Frontal cortex (tissue), 4 donors: ENCODE measurements around the gene FALEC. TPM values are rescaled to one million over a fixed set of nuclear protein-coding genes. Genes with fewer than 3 reads are reported as not detected.
A peak's percentile ranks its signal among the peaks of the same experiment; 100 is the strongest.
"Not testable (repeated sequence)": the region's sequence is repeated elsewhere in the genome, so short reads cannot be mapped to it uniquely, and the experiment has no call there.

ENCODE experiments used
- DNase-seq, 2 donors: peaks; one replicate each; pipeline ENCODE4 v3.0.0; 2012; ENCODE audit warnings: low spot score in 2 of 2
- FAIRE-seq: peaks from 2 replicates; lab custom pipeline; 2012; peaks lifted over from hg19 to GRCh38; lab: Jason Lieb, UNC
- total RNA-seq: library from RNA; depleted of rRNA; stranded (reverse); fragments of >200 nt; gene quantifications from one replicate; pipeline ENCODE4 v1.2.3, GENCODE V29; 2014
- donor health status: control.
- donor health status: control.
- donor health status: control.

Gene FALEC
- total RNA-seq, 1 donor from 2014 or later: 0.41 TPM

DNA sequence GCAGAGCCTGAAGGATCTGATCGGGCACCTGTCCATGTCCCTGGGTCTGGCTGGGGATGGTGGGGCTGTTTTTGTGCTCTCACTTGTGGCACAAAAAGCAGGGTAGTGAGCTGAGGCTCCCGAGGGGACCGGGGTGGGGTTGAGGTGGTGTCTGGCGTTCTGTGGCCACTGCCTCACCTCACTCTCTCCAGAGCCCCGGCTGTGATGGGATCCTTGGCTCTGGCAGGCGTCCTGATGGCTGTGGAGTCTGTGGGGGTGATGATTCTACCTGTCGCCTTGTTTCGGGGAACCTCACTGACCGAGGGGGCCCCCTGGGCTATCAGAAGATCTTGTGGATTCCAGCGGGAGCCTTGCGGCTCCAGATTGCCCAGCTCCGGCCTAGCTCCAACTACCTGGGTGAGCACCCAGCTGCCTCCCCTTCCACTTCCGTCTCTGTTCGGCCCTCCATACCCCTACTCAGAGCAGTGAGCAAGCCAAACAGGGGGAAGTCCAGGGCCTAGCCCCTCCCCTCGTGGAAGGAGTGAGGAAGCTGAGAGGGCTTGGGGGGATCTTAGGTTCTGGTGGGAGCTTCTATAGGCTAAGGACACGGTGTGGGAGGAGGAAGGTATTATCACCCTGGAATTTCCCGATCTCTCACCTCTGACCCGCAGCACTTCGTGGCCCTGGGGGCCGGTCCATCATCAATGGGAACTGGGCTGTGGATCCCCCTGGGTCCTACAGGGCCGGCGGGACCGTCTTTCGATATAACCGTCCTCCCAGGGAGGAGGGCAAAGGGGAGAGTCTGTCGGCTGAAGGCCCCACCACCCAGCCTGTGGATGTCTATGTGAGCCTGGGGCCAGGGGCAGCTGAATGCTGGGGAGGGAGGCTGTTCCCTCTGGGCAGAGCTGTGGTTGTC, 40.7 kb downstream of the FALEC start:
- DNase-seq: no peak
- no peak for FAIRE-seq

DNA sequence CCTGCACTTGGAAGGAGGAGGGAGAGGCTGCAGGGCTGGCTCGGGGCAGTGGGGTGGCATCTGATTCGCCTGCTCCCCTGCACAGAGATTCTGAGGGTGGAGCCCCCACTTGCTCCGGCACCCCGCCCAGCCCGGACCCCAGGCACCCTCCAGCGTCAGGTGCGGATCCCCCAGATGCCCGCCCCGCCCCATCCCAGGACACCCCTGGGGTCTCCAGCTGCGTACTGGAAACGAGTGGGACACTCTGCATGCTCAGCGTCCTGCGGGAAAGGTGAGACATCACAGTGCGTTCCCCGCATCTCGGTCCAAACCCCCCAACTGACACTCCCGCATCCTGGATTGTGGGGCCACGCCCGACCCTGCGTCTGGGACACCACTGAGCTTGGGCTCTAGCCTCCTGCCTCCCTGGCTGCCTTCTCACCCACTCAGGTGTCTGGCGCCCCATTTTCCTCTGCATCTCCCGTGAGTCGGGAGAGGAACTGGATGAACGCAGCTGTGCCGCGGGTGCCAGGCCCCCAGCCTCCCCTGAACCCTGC, 41.6 kb downstream of the FALEC start:
- DNase-seq: no peak
- no peak for FAIRE-seq

DNA sequence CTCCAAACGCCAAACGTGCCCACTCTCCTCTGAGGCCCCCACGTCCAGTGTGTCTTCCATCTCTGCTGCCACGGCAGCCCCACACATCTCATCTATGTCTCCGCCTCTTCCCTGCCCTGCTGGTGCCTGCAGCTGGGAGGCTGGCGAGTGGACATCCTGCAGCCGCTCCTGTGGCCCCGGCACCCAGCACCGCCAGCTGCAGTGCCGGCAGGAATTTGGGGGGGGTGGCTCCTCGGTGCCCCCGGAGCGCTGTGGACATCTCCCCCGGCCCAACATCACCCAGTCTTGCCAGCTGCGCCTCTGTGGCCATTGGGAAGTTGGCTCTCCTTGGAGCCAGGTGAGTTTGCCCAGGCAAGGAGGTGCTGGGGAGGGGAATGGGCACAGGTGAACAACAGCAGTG, 42.3 kb downstream of the FALEC start:
- FAIRE-seq: no peak
- no peak for DNase-seq

DNA sequence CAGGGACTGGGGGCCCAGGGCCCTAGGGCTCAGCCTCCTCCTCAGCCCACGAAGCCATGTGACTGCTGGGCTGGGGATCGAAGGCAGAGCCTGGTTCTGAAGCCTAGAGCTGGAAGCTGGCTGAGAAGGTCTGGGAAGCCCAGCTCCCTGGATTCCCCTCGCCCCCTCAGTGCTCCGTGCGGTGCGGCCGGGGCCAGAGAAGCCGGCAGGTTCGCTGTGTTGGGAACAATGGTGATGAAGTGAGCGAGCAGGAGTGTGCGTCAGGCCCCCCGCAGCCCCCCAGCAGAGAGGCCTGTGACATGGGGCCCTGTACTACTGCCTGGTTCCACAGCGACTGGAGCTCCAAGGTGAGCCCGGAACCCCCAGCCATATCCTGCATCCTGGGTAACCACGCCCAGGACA, 42.8 kb downstream of the FALEC start:
- FAIRE-seq: no peak
- no peak for DNase-seq

DNA sequence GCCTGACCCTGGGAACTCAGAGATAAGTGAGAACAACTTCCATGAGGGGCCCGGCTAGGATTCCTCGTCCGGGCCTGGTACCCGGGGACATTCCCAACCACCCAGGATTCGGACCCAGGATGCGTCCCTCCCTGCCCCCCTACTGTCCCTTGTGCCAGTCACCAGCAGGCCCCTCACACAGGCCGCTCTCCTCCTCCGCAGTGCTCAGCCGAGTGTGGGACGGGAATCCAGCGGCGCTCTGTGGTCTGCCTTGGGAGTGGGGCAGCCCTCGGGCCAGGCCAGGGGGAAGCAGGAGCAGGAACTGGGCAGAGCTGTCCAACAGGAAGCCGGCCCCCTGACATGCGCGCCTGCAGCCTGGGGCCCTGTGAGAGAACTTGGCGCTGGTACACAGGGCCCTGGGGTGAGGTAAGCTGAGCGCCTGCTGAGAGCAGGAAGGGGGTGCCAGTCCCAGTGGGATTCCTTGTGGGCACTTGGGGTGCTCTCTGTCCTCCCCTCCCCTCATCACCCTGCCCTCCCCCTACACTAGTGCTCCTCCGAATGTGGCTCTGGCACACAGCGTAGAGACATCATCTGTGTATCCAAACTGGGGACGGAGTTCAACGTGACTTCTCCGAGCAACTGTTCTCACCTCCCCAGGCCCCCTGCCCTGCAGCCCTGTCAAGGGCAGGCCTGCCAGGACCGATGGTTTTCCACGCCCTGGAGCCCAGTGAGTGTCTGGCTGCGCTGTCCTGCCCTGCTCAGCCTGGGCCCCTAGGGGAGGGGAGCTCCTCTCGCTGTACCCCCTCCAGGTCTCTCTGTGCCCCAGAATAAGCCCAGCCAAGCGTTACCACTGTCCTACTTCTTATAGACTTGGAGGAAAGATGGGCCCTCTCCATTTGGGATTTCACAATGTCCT, 43.5 kb downstream of the FALEC start:
- DNase-seq: no peak
- FAIRE-seq: no peak

DNA sequence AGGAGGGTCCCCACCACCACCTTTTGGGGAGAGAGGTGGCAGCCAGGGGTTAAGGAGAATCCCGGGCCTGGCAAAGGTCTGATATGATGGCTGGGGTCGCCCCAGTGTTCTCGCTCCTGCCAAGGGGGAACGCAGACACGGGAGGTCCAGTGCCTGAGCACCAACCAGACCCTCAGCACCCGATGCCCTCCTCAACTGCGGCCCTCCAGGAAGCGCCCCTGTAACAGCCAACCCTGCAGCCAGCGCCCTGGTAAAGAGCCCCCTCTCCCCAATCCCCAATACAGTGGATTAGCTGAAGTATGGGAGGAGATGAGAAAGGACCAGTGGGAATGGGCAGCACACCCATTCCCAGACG, 44.1 kb downstream of the FALEC start:
- FAIRE-seq (no peak), DNase-seq (no peak)

- DNase-seq: peak in 1 of 2 donors; percentile 72
- no peak for FAIRE-seq
These were observed 44.5 kb downstream of the FALEC start for GRCh38 chr1:150560011-150560438.

DNA sequence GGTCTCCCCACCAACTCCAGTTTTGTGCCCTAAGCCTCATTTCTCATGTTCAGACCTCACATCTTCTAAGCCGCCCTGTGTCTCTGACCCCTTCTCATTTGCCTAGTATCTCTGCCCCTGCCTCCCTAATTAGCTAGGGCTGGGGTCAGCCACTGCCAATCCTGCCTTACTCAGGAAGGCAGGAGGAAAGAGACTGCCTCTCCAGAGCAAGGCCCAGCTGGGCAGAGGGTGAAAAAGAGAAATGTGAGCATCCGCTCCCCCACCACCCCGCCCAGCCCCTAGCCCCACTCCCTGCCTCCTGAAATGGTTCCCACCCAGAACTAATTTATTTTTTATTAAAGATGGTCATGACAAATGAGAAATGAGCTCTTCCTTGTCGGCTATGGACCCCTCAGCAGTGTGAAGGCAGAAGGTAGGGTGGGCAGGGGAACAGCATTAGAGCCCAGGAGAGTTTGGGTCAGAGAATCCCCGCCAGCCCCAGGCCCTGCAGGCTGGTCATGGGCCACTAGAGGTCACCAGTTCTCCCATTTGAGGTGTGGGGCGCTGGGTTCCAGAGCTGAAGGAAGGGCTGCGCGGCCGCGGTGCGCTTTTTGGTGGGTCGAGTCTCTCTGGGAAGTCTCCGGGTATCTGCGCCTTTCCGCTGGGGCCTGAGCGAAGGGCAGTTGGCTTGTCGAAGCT, 45.2 kb downstream of the FALEC start:
- DNase-seq (peak in 1 of 2 donors; percentile 70), FAIRE-seq (no peak)

DNA sequence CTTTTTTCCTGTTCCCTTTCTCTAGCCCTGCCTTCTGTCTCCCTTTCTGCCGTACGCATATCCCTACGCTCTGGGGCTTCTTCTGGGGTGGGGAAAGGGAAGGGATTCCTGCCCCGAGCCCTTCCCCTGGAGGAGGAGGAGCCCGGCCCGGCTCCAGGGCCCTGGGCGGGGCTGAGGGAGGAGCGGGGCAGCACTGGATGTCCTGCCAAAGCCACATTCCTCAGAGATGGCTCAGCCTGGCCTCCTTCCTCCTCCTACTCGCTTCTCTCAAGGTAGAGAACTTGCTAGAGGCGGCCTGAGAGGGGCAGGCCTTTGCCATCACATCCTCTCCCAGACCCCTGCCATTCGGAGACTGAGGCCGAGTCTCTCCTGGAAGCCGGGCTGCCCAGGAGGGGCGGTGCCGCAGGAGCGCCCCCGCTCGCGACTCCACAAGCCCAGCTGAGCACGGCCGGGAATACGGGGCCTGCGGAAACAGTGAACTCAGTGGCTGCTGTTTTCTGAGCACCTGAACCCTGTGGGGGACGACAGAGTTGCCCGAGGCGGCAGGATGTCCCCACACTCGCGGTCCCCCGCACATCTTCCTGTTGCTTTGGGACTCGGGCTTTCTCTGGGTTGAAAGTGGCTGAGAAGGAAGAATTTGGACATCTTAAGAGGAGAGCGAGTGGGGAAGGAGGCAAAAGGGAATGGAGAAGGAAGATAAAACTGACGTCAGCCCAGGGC, 45.9 kb downstream of the FALEC start:
- FAIRE-seq: no peak
- DNase-seq: peak; percentile 79 to 90

DNA sequence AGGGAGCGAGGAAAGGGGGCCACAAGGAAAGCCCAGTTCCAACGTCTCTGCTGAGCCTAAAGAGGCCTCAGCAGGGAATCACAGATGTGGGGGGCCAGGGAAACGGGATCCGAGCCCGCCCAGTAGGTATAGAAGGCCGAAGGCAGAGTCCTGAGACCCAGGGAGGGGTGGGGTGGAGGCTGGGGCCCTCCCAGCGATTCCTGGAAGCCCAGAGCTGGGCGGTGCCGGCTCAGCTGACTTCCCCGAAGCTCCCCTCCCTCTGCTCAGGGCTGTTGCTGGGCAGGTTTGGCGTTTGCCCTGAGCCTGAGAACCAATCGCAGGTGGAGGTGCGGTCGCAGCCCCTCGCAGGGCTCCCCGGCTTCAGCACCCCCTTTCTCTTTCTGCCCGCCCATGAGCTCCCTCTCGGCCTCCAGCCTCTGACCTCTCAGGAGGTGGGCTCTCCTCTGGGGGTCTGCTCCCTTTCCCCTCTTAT, 46.5 kb downstream of the FALEC start:
- FAIRE-seq (no peak), DNase-seq (no peak)

DNA sequence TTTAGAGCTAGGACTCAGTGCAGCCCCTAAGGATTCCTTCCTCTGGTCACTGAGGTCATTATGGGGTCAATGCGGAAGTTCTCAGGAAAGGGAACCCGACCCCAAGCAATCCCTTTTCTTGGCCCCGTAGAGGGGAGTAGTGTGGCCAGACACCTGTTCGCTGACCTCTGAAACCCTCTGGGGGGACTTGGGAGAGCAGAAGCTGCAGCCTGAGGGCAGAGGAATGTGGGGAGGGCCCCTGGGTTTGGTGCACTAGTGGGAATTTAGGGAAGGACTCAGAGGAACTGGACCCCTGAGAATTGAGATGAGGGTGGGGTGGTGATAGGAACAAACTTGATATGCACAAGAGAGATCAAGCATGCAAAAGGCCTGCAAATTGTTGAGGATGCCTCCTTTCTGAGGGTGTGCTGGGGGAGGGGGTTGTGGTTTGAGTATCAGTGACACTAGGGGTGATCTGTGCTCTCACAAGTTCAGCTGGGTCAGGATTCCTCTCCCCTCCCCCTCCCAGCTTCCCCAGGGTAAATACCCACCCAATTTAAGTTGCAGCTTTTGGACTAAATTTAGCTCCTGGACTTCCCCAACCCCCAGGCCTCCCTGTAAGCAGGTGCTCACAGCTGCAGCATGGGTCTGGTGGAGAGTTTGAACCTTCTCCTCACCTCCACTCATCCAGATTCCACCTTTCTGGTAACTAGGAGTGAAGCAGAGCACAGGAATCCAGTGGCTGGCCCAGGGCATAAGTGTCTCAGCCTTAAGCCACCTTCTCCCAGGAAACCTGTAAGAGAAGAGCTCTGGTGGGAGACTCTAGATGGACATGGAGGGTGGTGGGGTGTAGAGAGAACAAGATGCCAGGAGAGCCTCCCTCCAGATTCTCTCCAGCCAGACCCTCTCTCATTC, 47.1 kb downstream of the FALEC start:
- FAIRE-seq (no peak), DNase-seq (no peak)

DNA sequence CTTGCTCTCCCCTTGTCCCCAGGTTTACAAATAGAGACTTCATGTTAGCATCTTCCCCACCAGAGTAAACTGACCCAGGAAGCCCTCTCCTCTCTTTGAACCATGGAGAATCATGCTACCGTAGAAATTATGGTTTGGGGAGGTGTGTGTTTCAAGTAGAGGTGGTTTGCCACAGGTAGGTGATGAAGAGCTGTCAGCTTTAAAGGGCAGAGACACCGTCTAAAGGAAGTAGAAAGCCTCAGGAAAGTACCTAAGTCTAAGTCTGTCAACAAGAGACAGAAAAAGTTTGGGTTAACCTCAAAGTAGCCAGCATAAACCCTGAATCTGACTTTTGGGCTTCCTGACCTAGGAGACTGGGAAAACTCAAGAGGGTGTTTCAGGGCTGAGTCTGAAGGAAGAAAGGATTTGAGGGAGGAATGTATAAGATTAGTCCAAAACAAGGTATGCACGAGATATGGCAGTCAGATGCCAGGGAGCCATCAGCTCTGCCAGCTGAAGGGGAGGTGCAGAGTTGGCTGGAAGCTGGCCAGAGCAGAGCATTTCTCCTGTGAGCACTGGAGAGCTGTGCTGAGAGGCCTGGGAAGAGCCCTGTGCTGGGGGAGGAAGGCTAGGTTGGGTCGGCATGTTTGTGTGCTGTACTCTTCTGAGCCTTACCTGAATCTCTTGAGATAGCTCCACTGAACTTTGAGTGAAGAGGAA, 47.9 kb downstream of the FALEC start:
- DNase-seq (no peak), FAIRE-seq (no peak)

- no peak for DNase-seq
- FAIRE-seq: no peak
These were observed 48.8 kb downstream of the FALEC start for GRCh38 chr1:150564051-150564991.

- FAIRE-seq, DNase-seq: not testable (repeated sequence)
These were observed 49.9 kb downstream of the FALEC start for GRCh38 chr1:150565240-150565991.

GRCh38 chr1:150566589-150567340, 51.2 kb downstream of the FALEC start:
- no peak for DNase-seq

More at GRCh38 chr1:150566589-150567340, 51.2 kb downstream of the FALEC start:
- FAIRE-seq: no peak
